Measurements from ENCODE around the gene FBLN1. TPM values are rescaled to one million over a fixed set of nuclear protein-coding genes. Genes with fewer than 3 reads are reported as not detected.

The FBLN1 gene
- total and polyA plus RNA-seq, 2 of the 8 experiments (the other 6 are each of a cell fraction or from before 2014, with no cell fraction given): 159 to 168 TPM

GRCh38 chr22:45553351-45554039, 50.8 kb downstream of the FBLN1 start (continued):
- no peak for TF ChIP-seq CTBP2 (IDR thresholded peaks at IDR 0.05; ENCODE audit: borderline replicate concordance, insufficient read depth, insufficient read length, low read length)
- TF ChIP-seq HDAC2 (IDR thresholded peaks at IDR 0.05; ENCODE audit: borderline replicate concordance in 1 of 2, low read depth in 2 of 2, low read length in 2 of 2): no peak
- peak; percentile 64 for TF ChIP-seq CREB1 (IDR thresholded peaks at IDR 0.05)
- peak; percentile 85 to 99 (median 99) for TF ChIP-seq CTCF (IDR thresholded peaks at IDR 0.05; ENCODE audit: control extremely low read depth in 1 of 3, insufficient read depth in 1 of 3, low read depth in 1 of 3, low read length in 3 of 3)
- TF ChIP-seq ATF3 (IDR thresholded peaks at IDR 0.05; ENCODE audit: insufficient read depth, low read depth, low read length): no peak
- no peak for TF ChIP-seq ATF2 (IDR thresholded peaks at IDR 0.05; ENCODE audit: low read length)
- no peak for TF ChIP-seq TAF1 (IDR thresholded peaks at IDR 0.05; ENCODE audit: low read depth, low read length)
- no peak for TF ChIP-seq POLR2A (IDR thresholded peaks at IDR 0.05; ENCODE audit: control extremely low read depth in 1 of 2, low read depth in 2 of 2, low read length in 2 of 2)
- no peak for TF ChIP-seq BACH1 (IDR thresholded peaks at IDR 0.05; ENCODE audit: low read length)
- no peak for TF ChIP-seq SP1 (IDR thresholded peaks at IDR 0.05; ENCODE audit: low read depth, low read length)
- peak in 1 of 2 experiments; percentile 46; a peak in 1 of 4 replicates for TF ChIP-seq SIN3A (conservative IDR thresholded peaks at IDR 0.05 in 1 of 2, IDR thresholded peaks at IDR 0.05 in 1 of 2; ENCODE audit: low read depth in 1 of 2, low read length in 2 of 2)
- no peak for TF ChIP-seq CEBPB (IDR thresholded peaks at IDR 0.05; ENCODE audit: low read depth, low read length)
- peak; percentile 71; the same call in 1 of the 2 replicates for TF ChIP-seq GABPA (IDR thresholded peaks at IDR 0.05; ENCODE audit: borderline replicate concordance, insufficient read depth, low read length)
- TF ChIP-seq KDM4A (IDR thresholded peaks at IDR 0.05; ENCODE audit: low read depth, low read length, severe bottlenecking): no peak
- no peak for TF ChIP-seq CBX8 (IDR thresholded peaks at IDR 0.05; ENCODE audit: borderline replicate concordance, low read depth, low read length)
- no peak for TF ChIP-seq JUND (IDR thresholded peaks at IDR 0.05; ENCODE audit: low read length)
- peak; percentile 82 for TF ChIP-seq E2F6 (IDR thresholded peaks at IDR 0.05)
- peak; percentile 74 for TF ChIP-seq MAX (IDR thresholded peaks at IDR 0.05)

All from H1 (cell line).